NCI-H446 (cell line): Measurements from ENCODE around the gene TRIML2.
"Not testable (repeated sequence)": the region's sequence is repeated elsewhere in the genome, so short reads cannot be mapped to it uniquely, and the experiment has no call there.

Experiments
- DNase-seq, 2 experiments: peaks; one replicate each; lab custom pipeline; 2025; lab: John Stamatoyannopoulos, UW

The TRIML2 gene

DNA sequence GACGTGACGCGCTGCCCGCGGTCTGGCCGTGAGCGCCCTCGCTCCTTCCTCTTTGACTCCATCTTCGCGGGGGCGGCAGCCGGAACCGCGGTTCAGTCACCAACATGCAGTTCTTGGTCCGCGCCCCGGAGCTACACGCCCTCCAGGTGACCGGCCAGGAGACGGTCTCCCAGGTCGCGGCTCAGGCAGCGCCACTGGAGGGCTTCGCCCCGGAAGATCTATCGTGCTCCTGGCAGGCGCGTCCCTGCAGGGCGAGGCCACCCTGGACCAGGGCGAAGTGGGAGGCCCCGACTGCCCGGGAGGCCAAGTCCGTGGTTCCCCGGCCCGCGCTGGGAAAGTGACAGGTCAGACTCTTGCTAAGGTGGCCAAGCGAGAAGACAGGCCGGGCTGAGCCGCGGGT, 2.9 kb downstream of the TRIML2 start:
- no peak for DNase-seq

DNA sequence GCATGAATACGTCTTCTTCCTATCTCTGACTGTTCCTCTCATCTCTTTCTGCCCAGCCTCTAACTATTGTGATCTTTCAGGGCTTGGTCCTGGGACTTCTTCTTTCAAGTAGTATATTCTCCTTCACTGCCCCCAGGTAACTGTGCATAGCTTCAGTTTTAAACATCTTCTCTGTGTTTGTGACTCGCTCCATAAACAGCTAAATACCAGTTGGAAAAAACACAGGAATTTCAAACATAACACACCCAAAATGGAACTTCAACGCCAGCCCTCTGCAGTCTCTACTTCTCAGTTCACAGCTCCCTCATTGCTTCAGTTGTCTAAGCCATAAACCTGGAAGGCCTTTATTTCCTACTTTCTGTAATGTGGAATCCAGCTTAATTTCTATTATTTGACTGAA, 16.6 kb downstream of the TRIML2 start:
- DNase-seq: no peak

DNA sequence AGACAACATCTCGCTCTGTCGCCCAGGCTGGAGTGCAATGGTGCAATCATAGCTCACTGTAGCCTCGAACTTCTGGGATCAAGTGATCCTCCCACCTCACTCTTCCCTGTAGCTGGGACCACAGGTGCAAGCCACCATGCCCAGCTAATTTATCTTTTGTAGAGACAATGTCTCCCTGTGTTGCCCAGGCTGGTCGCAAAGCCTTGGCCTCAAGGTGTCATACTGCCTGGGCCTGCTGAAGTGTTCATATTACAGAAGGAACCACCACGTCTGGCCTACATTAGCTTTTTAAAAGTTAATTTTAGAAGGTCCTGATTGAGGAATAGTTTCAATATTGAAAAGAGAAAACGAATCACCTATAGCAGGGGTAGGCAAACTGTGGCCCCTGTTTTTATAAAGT, 22.5 kb downstream of the TRIML2 start:
- no peak for DNase-seq

DNA sequence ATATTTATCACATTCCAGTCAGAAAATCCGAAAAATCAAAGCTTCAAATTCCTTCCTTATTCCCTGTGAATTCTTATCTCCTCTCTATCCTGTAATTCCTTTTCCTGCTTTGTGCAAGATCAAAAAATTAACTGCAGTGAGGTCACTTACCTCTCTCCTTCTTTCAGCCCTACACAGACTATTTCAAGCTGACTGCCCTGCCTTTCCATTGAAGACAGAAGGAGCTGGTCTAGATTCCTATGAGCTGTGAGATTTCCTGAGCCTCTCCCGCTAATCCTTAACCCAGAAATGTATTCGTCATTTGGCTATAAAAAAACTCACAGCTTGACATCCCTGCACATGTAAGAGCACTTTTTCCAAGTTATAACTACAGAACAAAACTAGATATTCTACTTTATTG, 26.6 kb downstream of the TRIML2 start:
- DNase-seq: no peak

DNA sequence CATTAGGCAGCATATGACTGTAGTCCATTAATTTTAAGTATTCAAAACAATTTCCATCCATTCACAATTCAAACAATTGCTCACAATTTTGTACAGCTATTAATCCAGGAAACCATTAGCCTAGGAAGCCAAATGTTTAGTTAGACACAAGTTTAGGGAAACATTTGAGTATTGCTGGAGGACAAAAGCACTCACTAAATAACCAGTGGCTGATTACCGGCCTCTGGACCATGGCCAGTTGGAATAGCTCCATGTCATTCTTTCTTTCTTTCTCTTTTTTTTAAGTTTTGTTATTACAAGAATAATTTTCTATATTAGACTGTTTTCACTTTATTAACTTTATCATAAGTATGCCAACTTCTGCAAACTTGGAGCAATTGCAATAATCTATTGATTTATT, 31.3 kb downstream of the TRIML2 start:
- DNase-seq: no peak

DNA sequence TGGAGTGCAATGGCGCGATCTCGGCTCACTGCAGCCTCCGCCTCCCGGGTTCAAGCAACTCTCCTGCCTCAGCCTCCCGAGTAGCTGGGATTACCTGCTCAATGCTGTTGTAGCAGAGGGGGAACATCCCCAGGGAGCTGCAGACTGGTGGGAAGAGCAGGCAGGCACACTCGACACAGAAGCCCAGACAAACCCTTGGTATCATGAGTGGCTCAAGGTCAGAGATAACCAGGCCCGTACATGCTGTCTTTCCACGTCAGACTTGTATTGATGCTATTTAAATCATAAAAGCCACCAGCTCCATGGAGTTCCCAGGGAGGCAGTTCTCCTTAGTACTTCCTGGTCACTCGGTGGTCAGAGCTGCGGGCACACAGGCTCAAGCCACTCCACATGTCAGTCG, 33.2 kb downstream of the TRIML2 start:
- DNase-seq: no peak

DNA sequence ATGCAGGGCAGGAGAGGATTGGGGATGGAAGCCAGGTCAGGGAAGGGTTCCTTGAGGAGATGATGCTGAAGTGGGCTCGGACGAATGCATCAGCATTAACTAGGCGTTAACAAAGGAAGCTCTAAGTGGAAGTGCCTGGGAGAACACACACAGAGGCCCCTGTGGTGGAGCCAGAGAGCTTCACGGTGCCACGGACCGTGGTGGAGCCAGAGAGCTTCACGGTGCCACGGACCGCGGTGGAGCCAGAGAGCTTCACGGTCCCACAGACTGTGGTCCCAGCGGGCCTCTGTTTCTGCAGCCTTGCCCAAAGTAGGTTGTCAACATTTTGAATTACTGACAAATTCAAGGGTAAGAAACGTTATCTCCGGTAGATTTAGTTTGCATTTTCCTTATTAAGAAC, 48.3 kb downstream of the TRIML2 start:
- no peak for DNase-seq

DNA sequence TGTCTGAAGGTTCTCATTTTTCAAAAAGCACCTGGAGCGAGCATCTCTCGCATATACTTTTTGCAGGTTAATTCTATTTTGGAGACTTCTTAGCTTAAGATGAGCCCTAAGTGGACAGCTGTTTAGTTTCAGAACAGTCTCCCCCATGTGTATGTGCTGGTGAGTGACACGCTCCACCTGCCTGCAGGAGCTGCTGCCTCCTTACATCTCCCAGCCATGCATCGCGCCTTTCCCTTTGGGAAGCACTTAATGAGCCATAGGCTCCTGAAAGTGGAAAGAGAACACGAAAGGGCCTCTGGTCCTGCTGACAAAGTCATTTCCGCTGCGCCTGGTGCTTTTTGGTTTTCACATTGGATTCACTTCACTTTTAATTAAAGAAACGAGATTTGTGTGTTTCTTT, 56.1 kb downstream of the TRIML2 start:
- no peak for DNase-seq

DNA sequence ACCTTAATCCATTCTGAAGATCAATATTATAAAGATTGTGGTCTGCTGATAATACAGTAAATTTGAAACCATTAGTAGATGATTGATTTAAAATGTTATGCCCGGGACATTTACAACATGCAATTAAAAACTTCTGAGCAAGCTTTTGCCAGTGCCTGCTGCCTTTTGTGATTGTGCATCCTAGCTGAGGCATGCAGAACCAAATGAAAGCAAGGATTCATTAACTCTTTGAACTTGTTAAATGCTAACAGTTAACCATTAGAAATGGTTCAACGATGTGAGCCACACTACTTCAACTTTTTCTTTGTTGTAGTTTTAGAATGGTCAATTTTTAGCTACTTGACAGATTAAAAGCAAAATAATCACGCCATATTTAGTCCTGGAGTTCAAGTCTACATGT, 62.7 kb downstream of the TRIML2 start:
- DNase-seq: no peak

DNA sequence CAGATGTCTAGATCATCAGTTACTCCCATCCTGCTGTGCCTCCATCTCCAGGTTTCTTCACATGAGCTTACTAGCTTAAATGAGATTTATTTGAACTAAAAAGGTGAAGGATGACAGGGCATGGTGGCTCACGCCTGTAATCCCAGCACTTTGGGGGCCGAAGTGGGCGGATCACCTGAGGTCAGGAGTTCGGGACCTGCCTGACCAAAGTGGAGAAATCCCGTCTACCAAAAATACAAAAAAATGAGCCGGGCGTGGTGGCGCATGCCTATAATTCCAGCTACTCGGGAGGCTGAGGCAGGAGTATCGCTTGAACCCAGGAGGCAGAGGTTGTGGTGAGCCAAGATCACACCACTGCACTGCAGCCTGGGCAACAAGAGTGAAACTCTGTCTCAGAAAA, 63.9 kb downstream of the TRIML2 start:
- not testable (repeated sequence) for DNase-seq

DNA sequence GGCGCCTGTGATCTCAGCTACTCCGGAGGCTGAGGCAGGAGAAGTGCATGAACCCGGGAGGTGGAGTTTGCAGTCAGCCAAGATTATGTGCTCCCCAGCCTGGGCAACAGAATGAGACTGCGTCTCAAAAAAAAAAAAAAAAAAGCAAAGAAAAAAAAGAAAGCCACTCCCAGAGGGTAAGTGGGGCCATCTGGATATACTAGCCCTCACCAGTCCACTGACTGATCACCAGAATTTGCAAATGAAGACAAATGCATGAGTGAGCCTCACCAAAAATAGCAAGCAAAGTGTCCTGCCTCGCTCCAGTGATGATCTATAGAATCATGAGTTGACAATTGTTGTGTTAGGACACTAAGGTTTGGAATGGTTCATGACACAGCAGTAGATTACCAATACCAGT, 66.2 kb downstream of the TRIML2 start:
- no peak for DNase-seq

DNA sequence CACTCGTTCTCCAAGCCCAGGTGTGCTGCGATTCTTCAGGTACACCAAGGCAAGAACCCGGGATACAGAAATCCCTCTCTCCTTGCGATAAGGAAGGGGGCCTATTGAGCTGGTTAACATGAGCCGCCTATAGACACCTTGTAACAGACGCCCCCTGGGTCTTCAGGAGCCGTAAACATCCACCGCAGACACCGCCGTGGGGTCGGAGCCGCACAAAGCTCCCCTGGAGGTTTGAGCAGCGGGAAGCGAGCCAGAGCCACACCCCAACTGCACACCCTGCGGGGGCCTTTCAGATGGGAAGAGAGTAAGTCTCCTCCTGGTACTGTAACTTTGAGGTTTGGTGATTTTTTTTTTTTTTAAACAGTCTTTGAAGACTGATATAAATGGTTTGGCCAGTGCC, 67.2 kb downstream of the TRIML2 start:
- no peak for DNase-seq

DNA sequence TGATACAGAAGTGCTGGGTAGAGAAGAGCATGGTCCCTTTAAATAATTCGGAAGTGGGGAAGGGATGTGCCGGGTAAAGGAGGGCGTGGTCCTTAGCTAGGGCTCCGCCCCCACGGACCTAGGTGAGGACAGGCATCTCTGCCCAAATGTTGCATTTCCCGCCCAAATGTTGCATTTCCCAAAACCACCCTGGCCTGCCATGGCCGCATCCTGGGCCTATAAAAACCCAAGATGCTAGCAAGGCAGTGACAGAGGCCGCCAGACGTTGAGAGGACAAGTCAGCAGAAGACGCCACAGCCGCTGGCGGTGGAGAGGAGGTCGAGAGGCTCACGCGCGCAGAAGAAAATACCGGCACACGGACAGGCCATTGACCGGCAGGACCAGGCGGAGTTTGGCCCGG, 67.7 kb downstream of the TRIML2 start:
- DNase-seq: no peak
